Measurements from ENCODE around the gene TOLLIP.
A peak's percentile ranks its signal among the peaks of the same experiment; 100 is the strongest.
"Not testable (repeated sequence)": the region's sequence is repeated elsewhere in the genome, so short reads cannot be mapped to it uniquely, and the experiment has no call there.

TOLLIP gene

GRCh38 chr11:1263010-1263409 is 46.4 kb downstream of the TOLLIP start:
- DNase-seq (ENCODE audit: low read depth, low spot score) = no peak

- peak; percentile 69 for DNase-seq (ENCODE audit: low read depth, low spot score)
These were observed 47.0 kb downstream of the TOLLIP start for GRCh38 chr11:1262172-1263006.

- DNase-seq (ENCODE audit: low read depth, low spot score) = no peak
These were observed 48.0 kb downstream of the TOLLIP start for GRCh38 chr11:1261241-1262071.

GRCh38 chr11:1260620-1261019 is 48.8 kb downstream of the TOLLIP start:
- no peak for DNase-seq (ENCODE audit: low read depth, low spot score)

GRCh38 chr11:1260023-1260501 is 49.4 kb downstream of the TOLLIP start:
- no peak for DNase-seq (ENCODE audit: low read depth, low spot score)

GRCh38 chr11:1259561-1259960 is 49.9 kb downstream of the TOLLIP start:
- DNase-seq (ENCODE audit: low read depth, low spot score) = no peak

GRCh38 chr11:1259076-1259461 is 50.4 kb downstream of the TOLLIP start:
- DNase-seq (ENCODE audit: low read depth, low spot score) = no peak

GRCh38 chr11:1258401-1259075 is 50.9 kb downstream of the TOLLIP start:
- DNase-seq (ENCODE audit: low read depth, low spot score) = no peak

GRCh38 chr11:1257916-1258315 is 51.5 kb downstream of the TOLLIP start:
- DNase-seq (ENCODE audit: low read depth, low spot score) = no peak

GRCh38 chr11:1257366-1257765 is 52.1 kb downstream of the TOLLIP start:
- no peak for DNase-seq (ENCODE audit: low read depth, low spot score)

- DNase-seq (ENCODE audit: low read depth, low spot score) = no peak
These were observed 53.0 kb downstream of the TOLLIP start for GRCh38 chr11:1256257-1257045.

- no peak for DNase-seq (ENCODE audit: low read depth, low spot score)
These were observed 54.3 kb downstream of the TOLLIP start for GRCh38 chr11:1255151-1255550.

GRCh38 chr11:1254733-1255132 is 54.7 kb downstream of the TOLLIP start:
- DNase-seq (ENCODE audit: low read depth, low spot score) = no peak

GRCh38 chr11:1254086-1254648 is 55.3 kb downstream of the TOLLIP start:
- no peak for DNase-seq (ENCODE audit: low read depth, low spot score)

GRCh38 chr11:1253103-1253485 is 56.3 kb downstream of the TOLLIP start:
- no peak for DNase-seq (ENCODE audit: low read depth, low spot score)

- no peak for DNase-seq (ENCODE audit: low read depth, low spot score)
These were observed 56.9 kb downstream of the TOLLIP start for GRCh38 chr11:1252371-1253102.

- DNase-seq (ENCODE audit: low read depth, low spot score) = no peak
These were observed 58.1 kb downstream of the TOLLIP start for GRCh38 chr11:1251236-1251770.

- DNase-seq (ENCODE audit: low read depth, low spot score) = not testable (repeated sequence)
These were observed 59.0 kb downstream of the TOLLIP start for GRCh38 chr11:1250411-1250810.

- DNase-seq (ENCODE audit: low read depth, low spot score) = not testable (repeated sequence)
These were observed 60.5 kb downstream of the TOLLIP start for GRCh38 chr11:1248951-1249350.

GRCh38 chr11:1247026-1247425 is 62.4 kb downstream of the TOLLIP start:
- DNase-seq (ENCODE audit: low read depth, low spot score) = not testable (repeated sequence)

Data from brain pericyte (primary cell).